NCI-H2029 (cell line): ENCODE data around the gene BAIAP2L1.

Source experiments
- DNase-seq: peaks from one replicate; lab custom pipeline; 2025; lab: John Stamatoyannopoulos, UW

The BAIAP2L1 gene

DNA sequence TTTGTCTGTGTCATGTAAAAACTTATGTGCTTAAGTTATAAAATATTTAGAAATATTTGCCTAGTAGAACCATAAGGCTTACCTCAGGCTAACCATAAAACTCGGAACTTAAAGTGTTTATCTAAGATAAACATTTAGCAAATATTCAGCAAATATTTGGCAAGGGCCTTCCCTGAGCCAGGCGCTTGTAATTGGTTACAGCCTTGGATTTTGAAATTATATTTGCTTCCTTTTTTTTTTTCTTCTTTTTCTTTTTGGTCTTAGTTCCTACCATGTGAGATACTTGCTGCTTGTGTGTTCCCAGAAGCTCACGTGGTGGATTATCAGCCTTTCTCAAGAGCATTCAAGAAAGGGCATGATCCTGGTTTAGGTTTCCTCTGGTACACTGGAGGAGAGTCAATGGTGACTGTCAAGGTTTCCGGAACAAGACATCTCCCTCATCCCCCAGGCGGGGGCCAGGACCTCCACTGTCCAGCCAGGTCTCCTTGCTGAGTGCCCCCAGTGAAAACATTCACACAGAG, 124.6 kb downstream of the BAIAP2L1 start:
- no peak for DNase-seq

DNA sequence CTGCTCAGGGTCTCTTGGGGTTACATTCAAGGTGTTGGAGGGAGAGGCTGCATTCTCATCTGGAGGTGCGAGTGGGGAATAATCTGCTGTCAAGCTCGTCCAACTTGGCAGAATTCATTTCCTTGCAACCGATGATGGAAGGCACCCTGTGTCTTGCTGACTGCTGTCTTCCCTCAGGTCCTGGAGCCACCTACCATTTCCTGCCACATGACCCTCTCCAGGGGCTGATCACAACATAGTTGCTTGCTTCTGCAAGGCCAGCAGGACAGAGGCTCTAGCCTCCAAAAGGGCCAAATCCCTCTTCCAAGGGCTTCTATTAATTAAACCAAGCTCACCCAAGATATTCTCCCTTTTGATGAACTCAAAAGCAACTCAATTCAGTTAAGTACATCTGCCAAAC, 133.6 kb downstream of the BAIAP2L1 start:
- no peak for DNase-seq

DNA sequence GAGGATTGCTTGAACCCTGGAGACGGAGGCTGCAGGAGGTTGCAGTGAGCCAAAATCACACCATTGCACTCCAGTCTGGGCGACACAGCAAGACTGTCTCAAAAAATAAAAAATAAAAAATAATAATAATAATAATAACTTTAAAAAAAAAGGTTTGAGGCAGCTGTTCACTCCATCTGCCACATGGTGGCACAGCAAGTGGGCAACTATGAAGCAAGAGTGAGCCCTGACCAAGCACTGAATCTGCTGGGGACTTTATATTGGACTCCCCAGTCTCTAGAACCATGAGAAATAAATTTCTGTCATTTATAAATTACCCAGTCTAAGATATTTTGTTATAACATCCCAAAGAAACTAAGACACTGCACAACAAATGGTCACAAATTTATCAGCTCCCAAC, 134.1 kb downstream of the BAIAP2L1 start:
- DNase-seq, result no peak

DNA sequence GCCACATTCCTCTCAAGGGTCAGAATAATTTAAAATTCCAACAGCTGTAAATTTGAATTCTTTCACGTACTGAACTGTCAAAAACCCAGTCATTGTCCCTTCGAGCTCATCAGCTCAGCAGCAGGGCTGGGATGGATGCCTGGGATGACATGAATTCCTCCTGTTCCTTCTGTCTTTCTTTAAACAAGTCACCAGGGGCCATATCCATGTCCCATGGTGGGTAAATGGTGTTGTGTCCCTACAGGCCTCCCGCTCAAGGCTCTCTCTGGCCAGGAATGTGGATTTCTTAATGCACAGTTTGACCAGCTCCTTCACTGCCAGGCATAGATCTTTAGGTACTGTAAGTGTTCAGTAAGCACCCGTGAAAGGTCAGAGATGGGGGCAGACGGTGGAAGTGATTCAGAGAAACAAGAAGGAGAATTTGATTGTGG, 135.0 kb downstream of the BAIAP2L1 start:
- DNase-seq, result no peak

DNA sequence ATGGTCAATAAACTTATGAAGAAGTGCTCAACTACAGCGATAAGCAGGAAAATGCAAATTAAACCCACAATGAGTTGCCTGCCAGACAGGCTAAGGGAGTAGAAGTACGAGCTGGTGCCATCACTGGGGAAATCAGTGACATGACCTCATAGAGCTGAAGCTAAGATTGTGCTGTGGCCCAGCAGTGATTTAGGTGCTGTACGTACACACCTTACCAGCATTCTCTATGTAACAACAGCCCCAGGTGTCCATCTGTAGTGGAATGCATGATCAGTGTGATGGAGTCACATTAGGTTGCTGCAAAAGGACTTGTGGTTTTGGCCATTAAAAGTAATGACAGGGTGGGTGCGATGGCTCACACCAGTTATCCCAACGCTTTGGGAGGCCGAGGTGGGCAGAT, 143.2 kb downstream of the BAIAP2L1 start:
- no peak for DNase-seq

DNA sequence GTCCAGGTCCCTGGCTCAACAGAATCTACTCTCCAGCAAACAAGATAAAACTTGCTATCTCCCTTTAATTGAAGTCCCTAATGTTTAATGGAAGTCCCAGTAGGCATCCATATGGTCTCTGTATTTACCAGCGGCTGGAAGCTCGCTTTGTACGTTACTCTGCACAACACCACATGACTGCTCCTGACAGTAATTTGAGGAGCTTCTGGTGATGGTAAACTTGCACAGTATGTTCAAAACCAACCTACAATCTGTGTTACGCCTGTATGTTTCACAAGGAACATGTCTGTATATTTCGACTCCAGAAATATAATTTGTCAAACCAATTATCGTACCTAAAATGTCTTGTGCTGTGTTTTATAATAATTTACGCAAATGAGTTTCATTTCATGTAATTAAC, 144.5 kb downstream of the BAIAP2L1 start:
- DNase-seq, result no peak

DNA sequence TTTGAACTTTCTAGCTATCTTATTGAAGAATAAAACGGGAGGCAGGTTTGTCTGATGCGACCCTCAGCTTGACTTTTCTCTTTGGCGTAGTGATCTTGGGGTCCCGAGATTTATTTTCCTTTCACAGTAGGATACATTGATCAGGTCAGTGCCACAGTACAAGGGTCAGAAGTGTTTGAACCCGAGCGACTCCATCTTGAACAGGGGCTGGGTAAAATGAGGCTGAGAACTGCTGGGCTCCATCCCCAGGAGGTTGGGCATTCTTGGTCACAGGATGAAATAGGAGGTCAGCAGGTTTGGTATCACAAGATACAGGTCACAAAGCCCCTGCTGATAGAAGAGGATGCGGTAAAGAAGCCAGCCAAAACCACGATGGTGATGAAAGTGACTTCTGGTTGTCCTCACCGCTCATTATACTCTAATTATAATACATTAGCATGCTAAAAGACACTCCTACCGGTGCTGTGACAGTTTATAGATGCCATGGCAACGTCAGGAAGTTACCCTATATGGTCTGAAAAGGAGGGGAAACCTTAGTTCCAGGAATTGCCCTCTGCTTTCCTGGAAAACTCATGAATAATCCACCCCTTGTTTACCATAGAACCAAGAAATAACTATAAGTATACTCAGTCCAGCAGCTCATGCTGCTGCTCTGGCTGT, 145.8 kb downstream of the BAIAP2L1 start:
- no peak for DNase-seq

DNA sequence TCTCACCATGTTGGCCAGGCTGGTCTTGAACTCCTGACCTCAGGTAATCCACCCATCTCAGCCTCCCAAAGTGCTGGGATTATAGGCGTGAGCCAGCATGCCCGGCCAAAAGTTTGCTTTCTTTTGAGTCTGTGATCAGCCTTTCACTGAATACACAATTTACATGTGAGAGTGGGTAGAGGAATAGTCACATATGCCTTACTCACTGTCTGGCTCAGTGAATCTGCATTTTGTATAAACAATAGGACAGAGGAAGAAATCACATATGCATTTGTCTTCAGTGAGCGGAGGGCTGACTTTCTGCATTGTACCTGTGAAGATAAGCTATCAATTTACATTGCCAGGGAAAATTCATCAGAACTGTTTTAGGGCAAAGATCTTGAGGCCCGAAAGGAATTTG, 146.4 kb downstream of the BAIAP2L1 start:
- DNase-seq, result no peak

DNA sequence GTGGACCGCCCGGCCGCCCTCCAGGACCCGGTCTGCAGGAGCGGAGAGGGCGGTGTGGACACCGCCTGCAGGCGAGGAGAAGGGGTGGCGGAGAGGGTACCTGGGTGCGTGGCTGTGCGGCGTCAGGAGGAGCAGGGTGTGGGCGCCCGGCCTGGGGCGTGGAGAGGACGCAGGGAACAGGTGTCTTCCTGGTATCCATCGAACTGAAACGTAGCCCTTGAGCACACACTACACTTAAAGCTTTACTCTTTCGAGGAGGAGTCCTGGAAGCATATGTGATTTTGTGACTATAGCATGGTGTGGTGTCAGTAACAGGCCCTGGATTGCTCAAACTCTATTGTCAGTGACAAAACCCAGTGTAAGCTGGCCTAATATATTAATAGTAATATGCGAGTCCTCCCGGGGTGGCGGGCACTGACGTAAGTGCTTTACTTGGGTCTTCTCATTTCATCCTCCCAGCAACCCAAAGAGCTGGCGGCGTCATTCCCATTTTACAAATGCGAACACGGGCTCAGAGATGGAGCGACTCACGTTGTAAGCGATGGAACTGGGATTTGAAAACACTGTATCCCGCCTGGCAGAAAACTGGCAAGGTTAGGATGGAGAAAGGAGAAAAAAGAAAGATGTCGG, 148.3 kb downstream of the BAIAP2L1 start:
- peak; percentile 39 for DNase-seq

DNA sequence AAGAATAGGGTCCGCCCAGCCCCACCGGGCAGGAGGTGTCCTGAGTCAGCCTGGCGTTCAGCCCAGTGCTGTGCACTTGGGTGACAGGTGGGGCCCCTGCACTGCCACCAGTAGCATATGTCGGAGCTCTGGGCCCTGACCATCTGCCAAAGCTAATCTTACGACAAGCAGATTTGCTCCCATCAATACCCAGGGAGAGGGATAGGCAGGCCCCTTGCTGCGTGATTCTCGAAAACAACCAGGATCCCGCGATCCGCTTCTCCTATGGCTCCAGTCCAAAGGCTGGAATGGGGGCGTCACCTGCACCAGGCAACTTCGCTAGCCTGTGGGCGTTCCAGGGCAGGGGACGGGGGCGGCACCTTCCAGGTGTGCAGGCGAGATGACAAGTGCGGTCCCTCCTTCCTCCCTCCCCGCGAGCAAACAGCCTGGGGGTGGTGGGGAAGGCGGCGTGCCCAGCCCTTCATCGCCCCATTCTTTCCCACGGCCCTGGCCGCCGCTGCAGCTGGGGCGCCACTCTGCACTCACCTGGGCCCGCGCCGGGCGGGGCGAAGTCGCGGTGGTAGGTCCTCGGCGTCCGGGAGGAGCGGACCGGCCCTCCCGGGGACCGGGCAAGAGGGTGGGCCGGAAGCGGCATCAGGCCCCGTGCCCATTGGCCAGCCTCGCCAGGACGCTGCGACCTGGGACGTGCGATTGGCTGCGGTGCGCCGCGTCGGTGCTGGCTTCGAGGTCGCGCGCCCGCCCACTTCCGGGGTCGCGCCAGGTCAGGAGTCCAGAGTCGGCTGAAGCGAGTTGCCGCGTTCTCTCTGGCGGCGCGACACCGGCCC, 149.1 kb downstream of the BAIAP2L1 start, which contains the start of gene TECPR1:
TECPR1 (minus strand) TSS at position 632 of the 824 bp plus-strand sequence. CDS start 6,086 bp downstream, outside the sequence.
- peak; percentile 92 for DNase-seq

DNA sequence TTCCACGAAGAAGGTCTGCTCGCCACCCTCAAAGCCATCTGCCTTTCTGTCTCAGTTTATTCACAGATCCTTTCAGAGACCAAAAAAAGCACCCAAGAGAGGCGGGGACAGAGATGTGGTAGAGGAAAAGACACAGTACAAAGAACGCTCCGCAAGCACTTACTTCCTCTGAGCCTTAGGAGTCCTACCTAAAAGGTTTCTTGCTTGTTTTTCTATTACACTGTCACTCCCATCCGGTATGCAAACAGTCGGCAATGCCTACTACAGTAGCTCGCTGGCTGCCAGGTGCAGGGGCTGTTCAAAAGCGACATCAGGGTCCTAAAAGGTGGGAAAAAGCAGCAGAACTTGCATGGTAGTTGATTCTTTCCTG, 149.7 kb downstream of the BAIAP2L1 start:
- peak; percentile 51 for DNase-seq

DNA sequence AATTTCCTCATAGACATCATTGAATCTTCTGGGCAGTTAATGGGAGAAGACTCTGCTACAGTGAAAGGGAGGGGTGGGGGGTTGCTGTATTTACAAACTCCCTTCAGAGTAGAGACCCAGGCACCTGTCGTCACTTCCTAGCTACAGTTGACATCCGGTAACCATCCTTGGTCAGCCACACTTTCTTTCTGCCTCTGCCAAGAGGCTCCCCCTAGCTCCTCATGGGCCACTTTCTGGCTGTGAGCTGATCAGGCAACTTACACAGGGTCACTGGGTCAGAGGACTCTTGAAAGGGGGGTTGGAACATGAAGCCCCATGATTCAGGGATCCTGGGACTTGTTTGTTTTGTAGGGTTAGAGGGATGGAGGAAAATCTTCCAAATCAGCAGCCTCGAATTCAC, 150.1 kb downstream of the BAIAP2L1 start:
- DNase-seq, result no peak

DNA sequence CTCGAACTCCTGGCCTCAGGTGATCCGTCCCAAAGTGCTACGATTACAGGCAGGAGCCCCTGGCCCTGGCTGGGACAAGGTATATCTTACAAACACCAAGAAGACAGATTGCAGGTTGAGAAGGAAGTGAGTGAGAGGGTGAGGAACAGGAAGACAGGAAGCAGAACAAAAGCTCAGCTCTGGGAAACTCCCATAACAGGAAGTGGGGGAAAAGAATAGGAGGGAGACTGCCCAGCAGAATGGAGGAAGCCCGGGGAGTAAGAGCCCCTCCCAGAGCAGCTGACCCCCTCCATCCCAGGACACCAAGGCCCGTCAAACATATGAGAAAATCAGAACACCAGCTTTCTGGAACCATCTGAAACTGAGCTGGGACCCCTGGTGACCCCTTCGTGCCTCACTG, 151.8 kb downstream of the BAIAP2L1 start:
- DNase-seq, result no peak

DNA sequence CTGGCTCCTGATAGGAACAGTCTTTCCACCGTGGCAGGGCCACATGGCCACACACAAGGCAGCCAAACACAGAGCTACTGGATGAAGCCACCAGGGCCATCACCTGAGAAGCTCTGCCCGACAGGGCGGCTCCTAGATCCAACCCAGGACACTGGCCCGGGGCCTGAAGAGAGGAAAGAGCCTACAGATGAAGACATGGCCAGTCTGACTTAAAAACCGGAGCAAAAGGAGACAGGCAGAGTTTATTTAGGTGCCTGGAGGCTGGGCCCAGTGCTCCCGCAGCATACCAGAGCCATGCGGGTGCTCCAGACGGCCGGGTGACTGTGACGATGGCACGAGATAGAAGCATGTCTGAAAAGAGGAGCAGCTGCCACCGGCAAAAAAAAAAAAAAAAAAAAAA, 152.7 kb downstream of the BAIAP2L1 start:
- no peak for DNase-seq

DNA sequence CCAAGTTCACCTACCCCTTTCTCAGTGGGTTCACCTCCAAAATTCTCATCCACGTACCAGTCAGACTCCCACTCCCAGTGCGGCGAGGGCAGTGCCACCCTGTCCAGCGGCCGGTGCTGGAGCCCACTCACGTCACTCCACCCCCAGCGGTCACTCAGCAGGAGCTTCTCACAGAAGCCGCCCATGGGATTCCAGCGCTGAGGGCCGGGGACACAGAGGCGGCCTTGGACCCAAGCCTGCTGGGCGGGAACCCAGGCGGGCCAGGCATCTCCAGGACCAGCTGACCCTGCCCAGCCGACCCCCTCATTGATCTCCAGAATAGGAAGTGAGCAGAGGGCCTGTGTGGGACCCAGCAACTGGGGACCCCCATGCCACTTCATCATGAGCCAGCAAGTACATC, 156.0 kb downstream of the BAIAP2L1 start:
- DNase-seq, result no peak

DNA sequence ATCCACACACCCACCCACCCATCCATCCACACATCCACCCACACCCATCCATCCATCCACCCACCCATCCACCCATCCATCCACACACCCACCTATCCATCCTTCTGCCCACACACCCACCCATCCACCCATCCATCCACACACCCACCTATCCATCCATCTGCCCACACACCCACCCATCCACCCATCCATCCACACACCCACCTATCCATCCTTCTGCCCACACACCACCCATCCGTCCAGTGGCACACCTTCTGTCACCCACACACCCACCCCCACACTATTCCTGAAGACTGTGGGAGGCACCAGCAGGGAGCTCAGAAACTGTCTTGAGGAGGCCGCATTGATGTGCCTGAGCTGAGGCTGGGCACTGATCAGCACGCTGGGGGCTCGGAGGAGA, 158.0 kb downstream of the BAIAP2L1 start:
- no peak for DNase-seq

DNA sequence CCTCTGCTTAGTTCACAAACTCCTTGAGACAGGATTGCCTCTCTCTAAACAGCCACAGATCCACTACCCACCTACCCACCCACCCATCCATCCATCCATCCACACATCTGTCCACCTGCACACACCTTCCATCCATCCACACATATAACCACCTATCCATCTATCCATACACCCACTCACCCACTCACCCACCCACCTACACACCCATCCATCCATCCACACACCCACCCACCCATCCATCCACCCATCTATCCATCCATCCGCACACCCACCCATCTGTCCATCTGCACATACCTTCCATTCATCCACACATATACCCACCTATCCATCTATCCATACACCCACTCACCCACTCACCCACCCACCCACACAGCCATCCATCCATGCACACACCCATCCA, 158.5 kb downstream of the BAIAP2L1 start:
- no peak for DNase-seq

DNA sequence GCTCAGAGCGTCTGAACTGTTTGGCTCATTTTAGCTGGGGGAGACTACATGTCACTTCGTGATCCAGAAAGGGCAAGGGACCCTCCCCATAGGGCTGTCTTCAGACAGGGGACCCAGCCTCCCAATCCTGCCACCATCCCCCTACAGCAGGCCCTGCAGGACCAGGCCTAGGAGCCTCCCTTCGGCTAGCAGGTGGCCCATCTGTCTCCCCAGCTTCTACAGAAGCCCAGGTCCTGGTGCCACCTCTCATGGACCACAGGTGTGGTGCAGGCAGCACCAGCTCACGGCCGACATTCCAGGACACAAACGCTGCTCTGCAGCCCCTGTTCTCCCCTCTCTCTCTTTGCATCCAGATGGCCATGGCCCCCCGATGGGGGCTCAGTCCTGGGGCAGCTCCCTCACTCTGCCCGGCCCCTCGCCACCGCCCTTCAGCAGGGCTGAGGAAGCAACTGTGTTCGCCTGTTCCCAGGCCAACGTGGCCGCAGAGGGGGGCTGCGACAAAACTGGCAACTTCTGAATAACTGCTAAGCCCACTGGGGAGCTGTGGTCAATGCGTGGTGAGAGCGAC, 159.1 kb downstream of the BAIAP2L1 start:
- no peak for DNase-seq
